Pericardium fibroblast (primary cell): ENCODE results near the gene TLE6. TPM values are rescaled to one million over a fixed set of nuclear protein-coding genes. Genes with fewer than 3 reads are reported as not detected.

Experiments used
- total RNA-seq: library from RNA; depleted of rRNA; stranded (reverse); fragments of >200 nt; gene quantifications from 2 replicates; pipeline ENCODE4 v1.2.3, GENCODE V29; 2015

The TLE6 gene
- total RNA-seq = 1.6 TPM in 1 of 2 replicates, not detected in the other

GRCh38 chr19:2977001-2977745 lies at the start of gene TLE6:
TLE6 (plus strand) TSS chr19:2977564; CDS start chr19:2978234, 670 bp downstream.

GRCh38 chr19:2944775-2945574 lies 32.4 kb upstream of the TLE6 start, which contains the start of gene ZNF77:
ZNF77 (minus strand) TSS chr19:2944971; CDS start chr19:2944840, 131 bp downstream.

GRCh38 chr19:3029065-3029923 lies 51.9 kb downstream of the TLE6 start, which contains the start of gene TLE2:
TLE2 (minus strand) TSS chr19:3029280; CDS start chr19:3028904, 376 bp downstream.

Other genes starting within 250 kb of the TLE6 start
- gene SLC39A3, start 237.5 kb upstream of the TLE6 start, total RNA-seq = 33.2 and 40.5 TPM in 2 replicates
- 48.1 and 51.0 TPM in 2 replicates for gene SGTA, start 194.3 kb upstream of the TLE6 start, total RNA-seq
- gene THOP1, start 192.1 kb upstream of the TLE6 start, total RNA-seq = 53.5 and 76.2 TPM in 2 replicates
- gene ZNF554, start 157.7 kb upstream of the TLE6 start, total RNA-seq = 3.0 and 3.1 TPM in 2 replicates
- 4.0 and 6.6 TPM in 2 replicates for gene ZNF555, start 136.1 kb upstream of the TLE6 start, total RNA-seq
- under 0.01 TPM in 1 of 2 replicates, not detected in the other for gene ZNF556, start 110.2 kb upstream of the TLE6 start, total RNA-seq
- gene ZNF57, start 76.6 kb upstream of the TLE6 start, total RNA-seq = 3.1 and 4.1 TPM in 2 replicates
- gene ZNF77, start 32.6 kb upstream of the TLE6 start, total RNA-seq = 0.43 and 1.9 TPM in 2 replicates
- gene TLE2, start 51.7 kb downstream of the TLE6 start, total RNA-seq = 11.7 and 13.1 TPM in 2 replicates
- gene TLE5, start 84.9 kb downstream of the TLE6 start, total RNA-seq = 229 and 330 TPM in 2 replicates
- gene GNA11, start 116.8 kb downstream of the TLE6 start, total RNA-seq = 43.2 and 66.9 TPM in 2 replicates
- gene GNA15, start 158.5 kb downstream of the TLE6 start, total RNA-seq = not detected in 2 replicates
- gene S1PR4, start 201.2 kb downstream of the TLE6 start, total RNA-seq = not detected in 2 replicates
- gene NCLN, start 208.4 kb downstream of the TLE6 start, total RNA-seq = 53.4 and 58.3 TPM in 2 replicates
- gene CELF5, start 247.1 kb downstream of the TLE6 start, total RNA-seq = not detected in 2 replicates